Head of caudate nucleus (tissue), 42 donors: ENCODE results near the gene DCUN1D1.

Experiments
- DNase-seq, 42 donors: peaks; one replicate each; pipeline versions ENCODE4 v3.0.0 to v3.0.0-alpha.2; 2020 to 2021; ENCODE audit warnings: mixed read lengths in 7 of 42
- intact Hi-C: fragments of 100-400 bp; cut with DNase I; formaldehyde crosslinking; loops from one replicate; pipeline ENCODE4 v1.15.0; 2022

DCUN1D1 gene

GRCh38 chr3:182947888-182948287 is 32.5 kb downstream of the DCUN1D1 start:
- DNase-seq = no peak
- intact Hi-C loops = no loop called here

DNA sequence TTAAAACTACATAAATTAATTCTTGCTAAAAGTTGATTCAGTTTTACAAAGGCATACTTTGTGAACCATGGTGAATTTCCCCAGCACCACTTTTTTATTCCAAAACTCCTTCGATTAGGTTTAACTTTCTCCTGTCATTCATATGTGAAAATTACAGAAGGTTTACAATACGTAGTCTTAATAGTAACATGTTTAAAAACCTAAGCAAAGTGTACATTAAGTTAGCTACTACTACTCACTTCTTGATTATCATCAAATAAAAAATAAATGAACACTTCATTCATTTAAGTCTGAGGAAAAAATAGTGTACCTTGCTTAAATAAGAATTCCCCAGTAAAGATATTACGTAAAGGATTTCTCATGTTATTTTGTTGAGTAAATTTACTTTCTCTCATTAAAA is 38.6 kb downstream of the DCUN1D1 start:
- intact Hi-C loops = no loop called here
- no peak for DNase-seq

DNA sequence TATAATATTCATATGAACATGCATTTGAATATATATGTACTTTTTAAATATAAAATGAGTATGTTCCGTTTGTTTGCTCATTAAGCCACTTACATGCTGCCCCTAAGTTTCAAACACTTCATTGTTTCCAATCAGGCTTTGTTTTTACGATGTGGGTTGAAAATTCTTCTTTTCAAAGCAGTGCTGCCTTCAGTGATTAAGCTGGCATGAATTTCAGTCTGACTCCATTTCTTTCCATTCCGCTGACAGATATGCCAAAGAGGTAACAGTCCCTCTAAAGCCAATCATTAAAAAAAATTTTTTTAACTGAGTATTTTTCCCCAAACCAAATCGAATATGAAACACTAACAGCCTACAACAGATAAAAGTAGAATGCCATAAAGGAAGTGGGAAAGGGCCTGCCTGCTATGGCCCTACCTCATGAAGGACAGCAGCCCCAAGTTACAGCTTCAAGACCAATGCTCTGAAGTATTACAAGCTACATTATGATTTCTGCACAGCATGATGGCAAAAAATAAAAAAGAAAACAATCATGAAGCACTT is 40.0 kb downstream of the DCUN1D1 start:
- intact Hi-C loops = no loop called here
- no peak for DNase-seq

GRCh38 chr3:182937293-182938051 is 42.9 kb downstream of the DCUN1D1 start:
- intact Hi-C loops = no loop called here
- no peak for DNase-seq

DNA sequence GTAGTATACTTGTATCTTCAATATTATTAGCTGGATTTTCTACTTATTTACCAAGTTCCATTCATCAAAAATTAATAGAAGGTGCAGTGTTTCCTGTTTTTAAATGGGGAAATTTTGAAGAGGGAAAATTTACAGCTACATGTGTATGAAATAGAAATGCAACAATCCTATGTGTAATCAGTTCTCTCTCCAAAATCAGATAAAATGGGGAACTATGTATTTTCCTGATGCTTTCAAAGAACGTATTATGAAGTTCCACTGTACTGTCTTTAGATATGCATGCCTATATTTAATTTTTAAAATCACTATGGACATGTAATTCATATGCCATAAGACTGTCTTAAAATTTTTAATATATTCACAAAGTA is 43.4 kb downstream of the DCUN1D1 start:
- intact Hi-C loops = no loop called here
- no peak for DNase-seq

DNA sequence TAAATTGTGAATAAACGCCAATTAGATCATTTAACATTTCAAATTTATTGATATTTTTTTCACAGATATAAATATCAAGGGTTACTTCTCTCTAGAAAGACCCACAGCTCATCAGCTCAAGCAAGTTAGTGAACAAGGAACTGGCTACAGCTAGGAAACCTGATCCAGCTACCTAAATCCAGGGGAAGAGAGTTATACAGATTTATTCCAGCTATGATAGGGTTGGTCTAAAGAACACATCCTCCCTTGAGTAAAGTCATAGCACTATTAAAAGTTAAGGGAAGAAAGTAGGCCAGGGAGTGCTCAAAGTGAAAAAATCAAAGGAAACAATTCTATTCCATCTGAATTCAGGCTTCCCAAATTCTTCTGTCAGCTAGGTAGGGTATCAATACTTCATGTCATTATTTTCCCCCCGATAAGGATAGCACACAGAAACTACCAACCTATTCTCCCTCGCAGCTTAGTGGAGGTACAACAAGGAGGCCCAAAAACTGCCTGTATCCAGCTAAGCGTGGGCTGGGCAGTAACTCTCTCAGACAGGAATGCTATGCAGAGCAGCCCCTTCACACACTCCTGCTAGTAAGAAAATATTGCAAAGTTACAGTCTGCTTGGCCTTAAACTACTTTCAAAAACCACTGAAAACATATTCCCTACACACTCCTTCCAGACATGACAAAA is 44.0 kb downstream of the DCUN1D1 start:
- DNase-seq = no peak

GRCh38 chr3:182935803-182936202 is 44.5 kb downstream of the DCUN1D1 start:
- intact Hi-C loops = no loop called here
- DNase-seq = no peak

More for the DNA sequence above, 44.0 kb downstream of the DCUN1D1 start:
- intact Hi-C loops = no loop called here

GRCh38 chr3:182925944-182926337 is 54.4 kb downstream of the DCUN1D1 start:
- no peak for DNase-seq
- intact Hi-C loops = no loop called here

- DNase-seq = peak in 4 of 42 donors; percentile 21 to 53 (median 30)
- intact Hi-C loops = no loop called here
Observed at GRCh38 chr3:182925330-182925943, 54.9 kb downstream of the DCUN1D1 start.

DNA sequence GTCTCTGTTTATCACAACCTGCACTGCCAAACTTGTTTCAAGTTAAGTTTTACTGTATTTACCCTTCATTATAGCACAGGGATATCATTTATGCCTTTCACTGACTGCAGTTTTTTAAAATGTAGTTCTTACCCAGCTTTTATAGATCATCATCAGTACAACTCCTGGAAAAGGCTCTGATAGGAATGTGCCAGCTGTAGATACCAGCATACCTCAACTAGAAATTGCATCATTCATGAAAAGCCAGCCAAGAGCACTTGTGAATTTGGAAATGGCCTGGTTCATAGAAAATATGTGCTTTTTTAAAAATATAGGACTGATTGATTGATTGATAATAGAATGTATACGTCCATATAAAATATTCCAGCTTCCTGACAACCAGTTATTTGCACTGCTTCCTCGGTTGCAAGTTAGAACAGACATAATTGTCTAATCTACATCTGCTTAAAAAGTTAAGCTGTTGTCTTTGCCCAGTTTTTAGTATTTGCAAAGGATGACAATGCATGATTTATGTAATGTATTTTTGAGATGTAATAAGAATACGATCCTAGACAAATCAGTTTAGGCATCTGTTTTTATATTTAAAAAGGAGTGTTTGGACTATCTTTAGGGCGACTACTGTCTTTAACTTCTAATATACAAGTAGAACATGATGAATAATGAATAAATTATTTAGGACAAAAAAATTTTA is 58.5 kb downstream of the DCUN1D1 start:
- intact Hi-C loops = no loop called here
- DNase-seq = no peak

DNA sequence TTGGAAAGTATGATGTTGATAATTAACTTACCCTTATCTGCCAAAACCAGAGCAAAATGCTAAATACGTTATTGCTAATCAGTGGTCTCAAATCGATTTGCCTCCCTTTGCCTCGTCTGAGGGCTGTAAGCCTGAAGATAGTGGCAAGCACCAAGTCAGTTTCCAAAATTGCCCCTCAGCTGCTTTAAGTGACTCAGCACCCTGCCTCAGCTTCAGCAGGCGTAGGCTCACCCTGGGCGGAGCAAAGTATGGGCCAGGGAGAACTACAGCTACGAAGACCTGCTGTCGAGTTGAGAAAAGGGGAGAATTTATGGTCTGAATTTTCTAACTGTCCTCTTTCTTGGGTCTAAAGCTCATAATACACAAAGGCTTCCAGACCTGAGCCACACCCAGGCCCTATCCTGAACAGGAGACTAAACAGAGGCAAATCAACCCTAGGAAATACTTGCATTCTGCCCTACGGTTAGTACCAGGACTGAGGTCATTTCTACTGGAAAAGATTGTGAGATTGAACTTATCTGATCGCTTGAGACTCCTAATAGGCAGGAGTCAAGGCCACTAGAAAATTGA is 59.7 kb downstream of the DCUN1D1 start:
- DNase-seq = no peak
- intact Hi-C loops = no loop called here

GRCh38 chr3:182919866-182920357 is 60.4 kb downstream of the DCUN1D1 start:
- DNase-seq = no peak
- intact Hi-C loops = no loop called here

DNA sequence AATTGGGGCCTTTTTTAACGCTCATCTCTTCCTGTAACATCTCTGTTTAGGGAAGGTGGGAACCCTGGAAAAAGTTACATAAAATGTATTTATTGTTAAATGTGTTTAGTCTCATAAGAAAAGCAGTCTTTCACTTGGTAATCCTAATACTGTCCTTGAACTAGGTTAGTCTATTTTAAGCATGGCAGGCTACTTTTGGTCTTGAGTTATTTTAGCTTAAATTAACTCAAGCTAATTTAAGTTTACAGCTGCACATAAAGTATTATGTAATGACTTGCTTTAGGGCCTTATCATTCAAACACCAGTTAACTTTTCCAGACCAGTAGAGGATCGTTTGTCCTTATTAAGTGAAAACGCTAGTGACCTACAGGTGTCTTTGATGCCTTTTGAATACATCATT is 63.2 kb downstream of the DCUN1D1 start:
- DNase-seq = no peak
- intact Hi-C loops = no loop called here

GRCh38 chr3:182914341-182914740 is 66.0 kb downstream of the DCUN1D1 start:
- intact Hi-C loops = no loop called here
- DNase-seq = no peak

- intact Hi-C loops = no loop called here
Observed at GRCh38 chr3:182913889-182914288, 66.4 kb downstream of the DCUN1D1 start.

DNA sequence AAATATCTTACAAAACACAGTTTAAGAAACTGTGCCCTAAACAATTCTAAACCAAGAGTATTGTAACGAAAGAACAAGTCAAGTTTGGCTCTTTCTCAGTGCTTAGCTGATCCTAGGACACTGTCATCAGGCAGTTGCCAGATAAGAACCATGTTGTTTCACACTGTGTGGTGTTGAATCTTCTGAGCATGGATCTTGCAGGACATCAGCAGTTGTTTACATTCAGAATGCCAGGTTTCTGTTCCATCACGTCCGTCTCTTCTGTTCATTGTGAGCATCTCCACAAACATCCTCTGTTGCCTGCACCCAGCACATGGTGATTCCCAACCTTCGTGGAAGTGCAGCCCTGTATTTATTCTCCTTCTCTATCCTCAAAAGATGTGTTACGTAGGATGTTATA is 67.9 kb downstream of the DCUN1D1 start:
- intact Hi-C loops = no loop called here
- DNase-seq = peak in 12 of 42 donors; percentile 6 to 55 (median 36)

More at GRCh38 chr3:182913889-182914288, 66.4 kb downstream of the DCUN1D1 start:
- DNase-seq = no peak

GRCh38 chr3:182911782-182912111 is 68.6 kb downstream of the DCUN1D1 start:
- intact Hi-C loops = no loop called here
- no peak for DNase-seq

- intact Hi-C loops = no loop called here
- no peak for DNase-seq
Observed at GRCh38 chr3:182910936-182911781, 69.2 kb downstream of the DCUN1D1 start.
